Measurements from ENCODE around the gene PDZRN4.

DNA sequence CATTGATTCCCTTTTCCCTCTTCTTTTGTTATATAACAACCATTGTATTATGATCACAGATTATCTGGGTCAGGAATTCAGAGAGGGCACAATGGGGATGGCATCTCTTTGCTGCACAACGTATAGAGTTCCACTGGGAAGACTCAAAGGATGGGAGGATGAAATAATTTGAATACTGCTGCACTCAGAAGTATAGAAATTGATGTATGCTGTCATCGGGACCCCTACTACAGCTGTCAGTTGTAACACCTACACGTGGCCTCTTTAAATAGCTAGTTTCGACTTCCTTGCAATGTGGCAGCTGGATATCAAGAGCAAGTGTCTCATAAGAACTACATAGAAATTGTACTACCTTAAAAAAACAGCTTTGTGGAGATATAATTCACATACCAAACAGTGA lies 408.1 kb downstream of the PDZRN4 start:
- no peak for TF ChIP-seq POLR2AphosphoS5 (IDR thresholded peaks at IDR 0.05; ENCODE audit: low read depth)
- no peak for TF ChIP-seq EZH2phosphoT487 (IDR thresholded peaks at IDR 0.05; ENCODE audit: unreplicated experiment)
- TF ChIP-seq, protein P1, sequence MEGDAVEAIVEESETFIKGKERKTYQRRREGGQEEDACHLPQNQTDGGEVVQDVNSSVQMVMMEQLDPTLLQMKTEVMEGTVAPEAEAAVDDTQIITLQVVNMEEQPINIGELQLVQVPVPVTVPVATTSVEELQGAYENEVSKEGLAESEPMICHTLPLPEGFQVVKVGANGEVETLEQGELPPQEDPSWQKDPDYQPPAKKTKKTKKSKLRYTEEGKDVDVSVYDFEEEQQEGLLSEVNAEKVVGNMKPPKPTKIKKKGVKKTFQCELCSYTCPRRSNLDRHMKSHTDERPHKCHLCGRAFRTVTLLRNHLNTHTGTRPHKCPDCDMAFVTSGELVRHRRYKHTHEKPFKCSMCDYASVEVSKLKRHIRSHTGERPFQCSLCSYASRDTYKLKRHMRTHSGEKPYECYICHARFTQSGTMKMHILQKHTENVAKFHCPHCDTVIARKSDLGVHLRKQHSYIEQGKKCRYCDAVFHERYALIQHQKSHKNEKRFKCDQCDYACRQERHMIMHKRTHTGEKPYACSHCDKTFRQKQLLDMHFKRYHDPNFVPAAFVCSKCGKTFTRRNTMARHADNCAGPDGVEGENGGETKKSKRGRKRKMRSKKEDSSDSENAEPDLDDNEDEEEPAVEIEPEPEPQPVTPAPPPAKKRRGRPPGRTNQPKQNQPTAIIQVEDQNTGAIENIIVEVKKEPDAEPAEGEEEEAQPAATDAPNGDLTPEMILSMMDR (conservative IDR thresholded peaks at IDR 0.05; ENCODE audit: low read depth in 2 of 2), result no peak
